Panc1 (cell line): ENCODE data around the gene CCDC158. TPM values are rescaled to one million over a fixed set of nuclear protein-coding genes. Genes with fewer than 3 reads are reported as not detected.

Source experiments
- ATAC-seq: fragments of 200-7000 bp; cut with Tn5 transposase; 2 replicates; pipeline ENCODE4 v1.9.1; 2020; ENCODE audit warnings: mild to moderate bottlenecking, moderate library complexity
- BruUV-seq: library from RNA; stranded (reverse); fragments of 400-500 nt; replicated peaks from 2 replicates; lab custom pipeline; 2021; lab: Mats Ljungman, UMichigan
- CTCF ChIA-PET: fragments of 300-600 bp; sonication (Branson Sonifier 250); formaldehyde crosslinking; loops from one replicate; lab custom pipeline; 2022; ENCODE audit warnings: antibody characterized with exemption; lab: Charles Lee
- POLR2A ChIA-PET: fragments of 300-600 bp; sonication (Branson Sonifier 250); formaldehyde crosslinking; loops from one replicate; lab custom pipeline; 2022; ENCODE audit warnings: antibody characterized with exemption; lab: Charles Lee
- DNase-seq: peaks from one replicate; pipeline ENCODE4 v3.0.0-alpha.2; 2010; ENCODE audit warnings: low read depth, low spot score
- H3K27ac ChIP-seq: 2 replicates; pipeline ENCODE4 v1.5.1; 2011; ENCODE audit warnings: mild to moderate bottlenecking, low read length, inconsistent platforms
- H3K27me3 ChIP-seq: fragments of 200-500 bp; sonication (Bioruptor generic); 2 replicates; pipeline ENCODE4 v1.6.0; 2014; ENCODE audit warnings: low read length, inconsistent platforms; ENCODE audit not compliant: control insufficient read depth, insufficient read depth
- H3K36me3 ChIP-seq: fragments of 200-500 bp; sonication (Bioruptor generic); 2 replicates; pipeline ENCODE4 v1.5.1; 2014; ENCODE audit warnings: inconsistent platforms, mild to moderate bottlenecking, low read length, moderate library complexity; ENCODE audit not compliant: control insufficient read depth, insufficient read depth
- H3K4me1 ChIP-seq: 2 replicates; pipeline ENCODE4 v1.5.1; 2011; ENCODE audit warnings: inconsistent platforms, mild to moderate bottlenecking, low read length, moderate library complexity; ENCODE audit not compliant: control insufficient read depth, insufficient read depth
- H3K4me3 ChIP-seq, 2 experiments: 2 replicates each; pipeline ENCODE4 v1.5.1; 2011 to 2012; ENCODE audit warnings: low read depth in 2 of 2, low read length in 2 of 2, mild to moderate bottlenecking in 2 of 2, inconsistent platforms in 1 of 2, moderate library complexity in 1 of 2
- H3K9me3 ChIP-seq: fragments of 200-500 bp; sonication (Bioruptor generic); 2 replicates; pipeline ENCODE4 v1.5.1; 2014; ENCODE audit warnings: low read depth, mild to moderate bottlenecking, inconsistent platforms, low read length, moderate library complexity; ENCODE audit not compliant: control insufficient read depth, insufficient read depth
- POLR2AphosphoS5 ChIP-seq: IDR thresholded peaks from 2 replicates; pipeline ENCODE4 v1.6.1; 2012; ENCODE audit warnings: mild to moderate bottlenecking, low read depth, low read length, moderate library complexity
- SIN3A ChIP-seq: IDR thresholded peaks from 2 replicates; pipeline ENCODE4 v1.6.1; 2012; ENCODE audit warnings: low read depth, mild to moderate bottlenecking, low read length, moderate library complexity, borderline replicate concordance; ENCODE audit not compliant: insufficient read depth
- TCF7L2 ChIP-seq: IDR thresholded peaks from 2 replicates; pipeline ENCODE4 v1.6.1; 2011; ENCODE audit warnings: mild to moderate bottlenecking, low read depth, low read length, inconsistent platforms
- in situ Hi-C: cut with HindIII; loops from 2 replicates; pipeline ENCODE4 v1.10.0; 2016; ENCODE audit warnings: low sequenced_read_pairs, low pct_unique_long_range_greater_than_20kb
- intact Hi-C: fragments of 100-400 bp; cut with micrococcal nuclease; formaldehyde crosslinking; loops from one replicate; pipeline ENCODE4 v1.10.0; 2022; ENCODE audit not compliant: unreplicated experiment
- total RNA-seq: library from RNA; stranded (reverse); gene quantifications from one replicate; pipeline ENCODE4 v1.2.1, GENCODE V29; 2021; ENCODE audit not compliant: unreplicated experiment
- TF ChIP-seq, protein P1 (sequence below), 2 experiments: IDR thresholded peaks; 2 replicates each; pipeline ENCODE4 v1.6.1; 2011 to 2012; ENCODE audit warnings: low read depth in 2 of 2, control low read depth in 1 of 2, low read length in 1 of 2, mild to moderate bottlenecking in 1 of 2, moderate library complexity in 1 of 2; ENCODE audit not compliant: insufficient read depth in 1 of 2
- TF ChIP-seq, protein P2 (sequence below): fragments of 450-650 bp; IDR thresholded peaks from 2 replicates; pipeline ENCODE4 v1.5.1; 2017; ENCODE audit warnings: mild to moderate bottlenecking

The CCDC158 gene
- total RNA-seq, 1 experiment from 2014 or later, result 0.28 TPM

DNA sequence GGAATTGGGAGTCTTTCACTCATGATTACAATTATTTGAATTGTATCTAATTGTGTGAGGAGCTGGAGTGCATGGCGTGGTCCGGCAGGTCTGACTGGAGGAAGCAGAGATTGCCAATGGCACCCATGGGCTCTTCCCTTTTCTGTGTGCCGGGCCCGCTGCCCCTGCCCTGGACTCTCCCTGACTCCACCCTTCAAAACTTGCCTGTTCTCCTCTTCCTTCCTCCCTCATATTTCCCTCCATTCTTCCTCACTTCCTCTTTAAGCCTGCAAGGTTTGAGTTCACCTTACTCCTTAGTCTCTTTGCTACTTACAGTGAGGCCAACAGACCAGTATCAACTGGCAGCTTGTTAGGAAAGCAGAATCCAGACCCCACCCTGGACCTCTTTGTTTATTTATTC is 120.9 kb downstream of the CCDC158 start:
- POLR2A ChIA-PET, result no interaction called here
- no peak for ATAC-seq
- in situ Hi-C loops (no loop called here), intact Hi-C loops (no loop called here)
- CTCF ChIA-PET, result no interaction called here
- no peak overlapping the region for H3K27ac ChIP-seq
- no peak for TF ChIP-seq SIN3A
- TF ChIP-seq, protein P1, sequence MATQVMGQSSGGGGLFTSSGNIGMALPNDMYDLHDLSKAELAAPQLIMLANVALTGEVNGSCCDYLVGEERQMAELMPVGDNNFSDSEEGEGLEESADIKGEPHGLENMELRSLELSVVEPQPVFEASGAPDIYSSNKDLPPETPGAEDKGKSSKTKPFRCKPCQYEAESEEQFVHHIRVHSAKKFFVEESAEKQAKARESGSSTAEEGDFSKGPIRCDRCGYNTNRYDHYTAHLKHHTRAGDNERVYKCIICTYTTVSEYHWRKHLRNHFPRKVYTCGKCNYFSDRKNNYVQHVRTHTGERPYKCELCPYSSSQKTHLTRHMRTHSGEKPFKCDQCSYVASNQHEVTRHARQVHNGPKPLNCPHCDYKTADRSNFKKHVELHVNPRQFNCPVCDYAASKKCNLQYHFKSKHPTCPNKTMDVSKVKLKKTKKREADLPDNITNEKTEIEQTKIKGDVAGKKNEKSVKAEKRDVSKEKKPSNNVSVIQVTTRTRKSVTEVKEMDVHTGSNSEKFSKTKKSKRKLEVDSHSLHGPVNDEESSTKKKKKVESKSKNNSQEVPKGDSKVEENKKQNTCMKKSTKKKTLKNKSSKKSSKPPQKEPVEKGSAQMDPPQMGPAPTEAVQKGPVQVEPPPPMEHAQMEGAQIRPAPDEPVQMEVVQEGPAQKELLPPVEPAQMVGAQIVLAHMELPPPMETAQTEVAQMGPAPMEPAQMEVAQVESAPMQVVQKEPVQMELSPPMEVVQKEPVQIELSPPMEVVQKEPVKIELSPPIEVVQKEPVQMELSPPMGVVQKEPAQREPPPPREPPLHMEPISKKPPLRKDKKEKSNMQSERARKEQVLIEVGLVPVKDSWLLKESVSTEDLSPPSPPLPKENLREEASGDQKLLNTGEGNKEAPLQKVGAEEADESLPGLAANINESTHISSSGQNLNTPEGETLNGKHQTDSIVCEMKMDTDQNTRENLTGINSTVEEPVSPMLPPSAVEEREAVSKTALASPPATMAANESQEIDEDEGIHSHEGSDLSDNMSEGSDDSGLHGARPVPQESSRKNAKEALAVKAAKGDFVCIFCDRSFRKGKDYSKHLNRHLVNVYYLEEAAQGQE (IDR thresholded peaks at IDR 0.05; ENCODE audit: insufficient read depth in 1 of 2, low read depth in 2 of 2, low read length in 1 of 2), result no peak
- TF ChIP-seq, protein P2, sequence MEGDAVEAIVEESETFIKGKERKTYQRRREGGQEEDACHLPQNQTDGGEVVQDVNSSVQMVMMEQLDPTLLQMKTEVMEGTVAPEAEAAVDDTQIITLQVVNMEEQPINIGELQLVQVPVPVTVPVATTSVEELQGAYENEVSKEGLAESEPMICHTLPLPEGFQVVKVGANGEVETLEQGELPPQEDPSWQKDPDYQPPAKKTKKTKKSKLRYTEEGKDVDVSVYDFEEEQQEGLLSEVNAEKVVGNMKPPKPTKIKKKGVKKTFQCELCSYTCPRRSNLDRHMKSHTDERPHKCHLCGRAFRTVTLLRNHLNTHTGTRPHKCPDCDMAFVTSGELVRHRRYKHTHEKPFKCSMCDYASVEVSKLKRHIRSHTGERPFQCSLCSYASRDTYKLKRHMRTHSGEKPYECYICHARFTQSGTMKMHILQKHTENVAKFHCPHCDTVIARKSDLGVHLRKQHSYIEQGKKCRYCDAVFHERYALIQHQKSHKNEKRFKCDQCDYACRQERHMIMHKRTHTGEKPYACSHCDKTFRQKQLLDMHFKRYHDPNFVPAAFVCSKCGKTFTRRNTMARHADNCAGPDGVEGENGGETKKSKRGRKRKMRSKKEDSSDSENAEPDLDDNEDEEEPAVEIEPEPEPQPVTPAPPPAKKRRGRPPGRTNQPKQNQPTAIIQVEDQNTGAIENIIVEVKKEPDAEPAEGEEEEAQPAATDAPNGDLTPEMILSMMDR, result no peak
- TF ChIP-seq TCF7L2, result no peak
- TF ChIP-seq POLR2AphosphoS5, result no peak
- no peaks in the 10 kb centered on the region for H3K27me3 ChIP-seq
- H3K4me3 ChIP-seq, result no peak overlapping the region
- no peaks in the 10 kb centered on the region for H3K9me3 ChIP-seq
- H3K4me1 ChIP-seq, result peaks cover 17% of the 10 kb centered on the region
- no peaks in the 10 kb centered on the region for H3K36me3 ChIP-seq
- no TSS peak for BruUV-seq
- DNase-seq, result no peak

DNA sequence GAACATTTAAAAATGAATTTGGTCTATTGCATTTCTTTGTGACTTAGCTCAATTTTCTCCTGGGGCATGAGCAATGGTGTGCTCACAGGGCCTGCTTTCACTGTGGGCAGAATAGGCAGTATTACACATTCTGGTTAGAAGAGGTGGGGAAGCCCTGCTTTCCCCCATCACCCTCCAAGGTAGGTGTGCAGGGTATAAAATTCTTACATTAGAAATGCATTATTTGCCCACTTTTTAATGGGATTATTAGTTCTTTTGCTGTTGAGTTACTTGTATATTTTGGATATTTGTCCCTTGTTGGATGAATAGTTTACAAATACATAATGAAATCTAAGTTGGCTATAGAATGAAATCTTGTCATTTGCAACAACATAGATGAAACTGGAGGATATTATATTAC is 122.7 kb downstream of the CCDC158 start:
- Histone ChIP-seq H3K36me3 (no peaks in the 10 kb centered on the region), H3K4me3 (no peak overlapping the region), H3K9me3 (no peaks in the 10 kb centered on the region), H3K4me1 (peaks cover 17% of the 10 kb centered on the region), H3K27ac (no peak overlapping the region), H3K27me3 (no peaks in the 10 kb centered on the region)
- intact Hi-C loops, result no loop called here
- CTCF ChIA-PET, result no interaction called here
- in situ Hi-C loops, result no loop called here
- POLR2A ChIA-PET, result no interaction called here
- no peak for TF ChIP-seq SIN3A
- TF ChIP-seq, protein P1 (IDR thresholded peaks at IDR 0.05; ENCODE audit: insufficient read depth in 1 of 2, low read depth in 2 of 2, low read length in 1 of 2), result no peak
- TF ChIP-seq, protein P2, result no peak
- no peak for TF ChIP-seq POLR2AphosphoS5
- no peak for TF ChIP-seq TCF7L2
- no peak for ATAC-seq
- no TSS peak for BruUV-seq
- DNase-seq, result no peak
